HG02973 (cell line): ENCODE data around the gene PIM3.

Source experiments
- ATAC-seq: cut with Tn5 transposase; IDR thresholded peaks from one replicate; pipeline ENCODE4 v1.9.1; 2021; ENCODE audit warnings: moderate library complexity; ENCODE audit not compliant: unreplicated experiment

The PIM3 gene

GRCh38 chr22:49999946-50000586 is 39.5 kb downstream of the PIM3 start:
- ATAC-seq = no peak

- ATAC-seq = no peak
These were observed 40.2 kb downstream of the PIM3 start for GRCh38 chr22:50000587-50001387.

GRCh38 chr22:50001388-50002231 is 41.0 kb downstream of the PIM3 start:
- no peak for ATAC-seq

- no peak for ATAC-seq
These were observed 42.2 kb downstream of the PIM3 start for GRCh38 chr22:50002791-50003190.

DNA sequence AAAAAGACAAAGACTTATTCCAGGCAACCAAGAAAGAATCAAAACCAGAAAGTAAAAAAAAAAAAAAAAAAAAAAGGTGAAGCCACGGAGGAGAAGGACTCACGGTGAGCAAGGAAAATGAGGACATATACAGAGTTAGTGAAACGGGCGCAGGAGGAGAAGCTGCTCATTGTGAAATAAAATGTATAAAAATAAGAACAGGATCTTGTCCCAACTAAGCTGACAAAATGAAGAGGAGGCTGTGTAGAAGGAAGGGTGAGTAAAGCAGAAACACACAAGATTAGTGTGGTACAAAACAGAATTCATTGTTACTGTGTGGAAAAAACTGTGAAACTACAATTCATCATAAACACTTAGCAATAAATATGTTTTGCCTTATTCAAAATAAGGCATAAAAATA is 44.3 kb downstream of the PIM3 start:
- no peak for ATAC-seq

GRCh38 chr22:50007057-50007511 is 46.5 kb downstream of the PIM3 start:
- ATAC-seq = no peak

DNA sequence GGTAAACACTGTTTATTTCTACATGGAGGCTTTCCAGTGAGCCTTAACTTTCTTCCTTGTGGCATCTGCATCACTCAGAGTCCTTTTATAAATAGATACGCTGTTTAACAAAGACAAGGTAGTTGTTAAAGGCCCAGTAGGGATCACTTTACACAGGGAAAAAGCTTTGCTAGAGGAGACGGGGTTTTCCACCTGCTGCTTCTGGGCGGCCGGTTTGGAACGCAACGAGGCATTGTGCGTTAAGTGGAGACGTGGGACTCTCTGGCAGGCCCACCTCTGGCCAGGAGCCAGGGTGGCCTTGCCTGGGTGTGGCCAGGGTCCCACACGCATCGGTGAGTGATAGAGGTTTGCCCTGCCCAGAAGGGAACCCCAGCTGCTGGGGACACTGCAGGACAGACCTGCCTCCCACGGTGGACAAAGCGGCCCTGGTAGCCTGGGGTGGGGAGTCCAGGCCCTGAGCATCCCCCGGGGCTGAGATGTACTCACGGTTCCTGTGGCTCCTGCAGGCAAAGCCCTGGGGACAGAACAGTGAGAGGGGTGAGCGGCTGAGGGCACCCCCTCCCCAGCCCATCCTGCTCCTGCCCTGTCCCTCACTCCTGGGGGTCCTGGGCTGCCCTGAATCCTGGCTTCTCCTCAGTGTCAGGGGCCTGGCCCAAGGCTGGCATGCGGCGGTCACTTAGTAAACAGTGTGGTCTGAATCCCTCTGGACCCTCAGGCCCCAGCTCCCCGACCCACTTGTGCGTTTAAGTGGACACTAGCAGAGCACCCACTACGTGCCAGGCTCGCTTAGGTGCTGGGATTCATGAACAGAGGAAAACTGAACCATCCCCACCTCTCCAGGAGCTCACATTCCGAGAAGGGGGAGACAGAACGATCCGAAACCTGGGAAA is 47.8 kb downstream of the PIM3 start:
- no peak for ATAC-seq

GRCh38 chr22:50009251-50009650 is 48.7 kb downstream of the PIM3 start:
- ATAC-seq = no peak

GRCh38 chr22:50009765-50010675 is 49.4 kb downstream of the PIM3 start:
- ATAC-seq = no peak

- ATAC-seq = no peak
These were observed 50.3 kb downstream of the PIM3 start for GRCh38 chr22:50010676-50011446.

DNA sequence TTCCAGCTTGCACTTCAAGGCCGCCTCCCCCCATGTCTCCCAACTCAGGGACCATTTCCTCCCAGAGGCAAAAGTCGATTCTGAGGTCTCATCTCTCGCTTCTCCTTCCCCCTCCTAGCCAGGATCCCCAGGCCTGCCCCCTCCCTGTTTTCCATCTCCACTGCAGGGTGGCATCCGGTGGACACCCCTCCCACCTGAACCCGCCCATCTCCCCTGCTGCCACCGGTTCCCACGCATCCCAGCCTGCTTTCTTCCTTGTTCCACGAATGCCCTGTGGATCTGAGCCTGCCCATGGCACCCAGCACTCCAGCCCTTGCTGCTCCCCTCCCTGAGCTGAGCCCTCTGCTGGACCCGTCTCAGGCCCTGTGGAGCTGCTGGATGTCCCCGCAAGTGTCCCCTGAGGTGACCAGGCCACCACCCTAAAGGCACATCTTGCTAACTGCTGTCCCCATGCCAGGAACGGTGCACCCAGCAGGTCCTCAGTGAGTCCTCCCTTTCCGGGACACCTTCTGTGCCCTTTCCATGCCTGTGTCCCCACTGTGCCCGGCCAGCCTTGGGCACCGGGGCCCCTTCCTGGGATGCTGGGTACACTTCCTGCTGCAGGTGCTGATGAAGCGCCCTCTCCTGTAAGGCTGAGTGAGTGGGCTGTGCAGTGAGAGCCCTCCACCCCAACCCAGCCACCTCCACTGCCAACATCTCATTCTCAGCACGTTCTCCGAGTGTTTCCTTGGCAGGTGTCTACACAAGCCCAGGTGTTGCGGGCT is 51.1 kb downstream of the PIM3 start:
- ATAC-seq = no peak

DNA sequence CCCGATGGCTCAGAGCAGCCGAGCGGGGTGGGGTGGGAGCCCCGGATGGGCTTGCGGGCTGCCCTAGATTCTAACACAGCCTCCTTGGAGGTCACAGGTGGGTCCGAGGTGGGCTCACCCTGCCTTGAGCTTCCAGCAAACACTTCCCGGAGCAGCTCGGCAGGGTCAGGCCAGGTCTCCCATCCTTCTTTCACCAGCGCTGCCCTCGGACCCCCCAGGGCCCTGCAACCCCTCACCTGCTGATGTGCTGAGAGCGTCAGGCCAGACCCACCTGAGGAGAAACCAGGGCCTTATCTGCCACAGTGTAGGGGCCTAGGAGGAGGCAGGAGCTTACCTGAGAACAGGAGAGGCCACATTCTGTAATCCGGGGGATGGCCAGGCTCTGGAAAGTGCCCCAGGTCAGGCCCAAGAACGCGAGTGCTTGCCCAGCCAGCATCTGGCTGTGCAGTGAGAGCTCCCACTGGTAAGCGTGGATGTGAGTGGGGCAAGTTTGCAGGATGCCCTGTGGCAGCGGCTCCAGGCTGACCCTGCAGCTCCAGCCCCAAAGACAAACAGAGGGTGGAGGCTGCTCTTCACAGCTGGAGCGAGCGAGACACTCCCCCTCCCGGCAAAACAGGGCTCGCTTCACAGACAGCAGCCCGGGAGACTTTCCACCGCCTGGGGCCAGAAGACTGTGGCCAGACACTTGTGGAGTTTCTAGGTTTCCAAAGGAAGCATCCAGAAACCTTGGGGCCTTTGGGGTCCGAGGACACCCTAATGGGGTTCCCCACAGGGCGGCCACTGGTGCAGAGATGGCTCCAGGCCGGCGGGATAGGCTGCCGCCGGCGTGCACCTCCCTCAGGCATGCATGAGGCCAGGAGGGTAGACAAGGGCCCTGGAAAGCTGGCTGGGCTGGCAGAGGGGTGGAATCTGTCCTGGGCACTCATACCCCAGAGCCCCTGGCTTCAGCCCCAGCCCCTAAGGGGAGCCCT is 51.9 kb downstream of the PIM3 start, which contains the start of gene IL17REL:
Gene IL17REL (minus strand): TSS at position 555 of the 971 bp plus-strand sequence. CDS start 119 bp downstream, at position 436.
- ATAC-seq = no peak
